Measurements from ENCODE around the gene HNRNPDL.

Gene HNRNPDL

GRCh38 chr4:82381661-82382296 lies 48.5 kb downstream of the HNRNPDL start:
- DNase-seq: no peak

GRCh38 chr4:82381235-82381634 lies 49.0 kb downstream of the HNRNPDL start:
- DNase-seq: no peak

- no peak for DNase-seq
Measured at GRCh38 chr4:82380831-82381230, 49.4 kb downstream of the HNRNPDL start.

GRCh38 chr4:82380344-82380743 lies 49.9 kb downstream of the HNRNPDL start:
- DNase-seq: no peak

GRCh38 chr4:82376109-82376508 lies 54.2 kb downstream of the HNRNPDL start:
- DNase-seq: no peak

GRCh38 chr4:82373816-82374625 lies 56.2 kb downstream of the HNRNPDL start, which contains the start of gene HNRNPD:
HNRNPD (minus strand) TSS chr4:82373991; CDS start chr4:82373678, 313 bp downstream.
- DNase-seq: peak; percentile 98

GRCh38 chr4:82373486-82373815 lies 56.8 kb downstream of the HNRNPDL start:
- no peak for DNase-seq

All from GDM1 (cell line).